Neutrophil (primary cell): Measurements from ENCODE around the gene PAK1IP1.

Experiments used
- H3K27ac ChIP-seq: fragments of 200-600 bp; sonication (generic); 2 replicates; pipeline ENCODE4 v1.5.1; 2016; ENCODE audit warnings: mild to moderate bottlenecking, moderate library complexity
- H3K27me3 ChIP-seq: fragments of 200-600 bp; sonication (generic); 2 replicates; pipeline ENCODE4 v1.6.0; 2016; ENCODE audit warnings: mild to moderate bottlenecking
- H3K36me3 ChIP-seq: fragments of 200-600 bp; sonication (generic); 2 replicates; pipeline ENCODE4 v1.5.1; 2017
- H3K4me1 ChIP-seq, 2 experiments: fragments of 200-600 bp in 1 of 2; sonication (generic) in 1 of 2; 1 replicate in 1 of 2; 2 replicates in 1 of 2; pipeline versions ENCODE4 v1.5.1 to v1.6.1; 2013 to 2016; ENCODE audit warnings: low read depth in 1 of 2, low read length in 1 of 2, mild to moderate bottlenecking in 1 of 2, moderate library complexity in 1 of 2; ENCODE audit not compliant: control insufficient read depth in 1 of 2, insufficient read depth in 1 of 2
- H3K4me3 ChIP-seq, 2 experiments: fragments of 200-600 bp in 1 of 2; sonication (generic) in 1 of 2; 1 replicate in 1 of 2; 2 replicates in 1 of 2; pipeline ENCODE4 v1.5.1; 2013 to 2016; ENCODE audit warnings: low read depth in 1 of 2, low read length in 1 of 2, mild to moderate bottlenecking in 1 of 2, moderate library complexity in 1 of 2
- H3K9me3 ChIP-seq: fragments of 200-600 bp; sonication (generic); 2 replicates; pipeline ENCODE4 v1.5.1; 2016
- CTCF ChIP-seq: fragments of 200-600 bp; sonication (generic); IDR thresholded peaks from 2 replicates; pipeline ENCODE4 v1.5.1; 2016; ENCODE audit warnings: antibody characterized with exemption

PAK1IP1 gene

GRCh38 chr6:10687582-10687981 lies 7.2 kb upstream of the PAK1IP1 start:
- Histone ChIP-seq H3K27me3 (no peaks in the 10 kb centered on the region), H3K36me3 (no peaks in the 10 kb centered on the region), H3K9me3 (no peaks in the 10 kb centered on the region), H3K27ac (no peak overlapping the region), H3K4me3 (no peak overlapping the region), H3K4me1 (peaks cover 14 to 15% of the 10 kb centered on the region in 2 experiments)
- TF ChIP-seq CTCF, result no peak

- no peaks in the 10 kb centered on the region for H3K9me3 ChIP-seq
- no peak for TF ChIP-seq CTCF
- H3K27me3 ChIP-seq, result no peaks in the 10 kb centered on the region
- peaks cover 31 to 33% of the 10 kb centered on the region in 2 experiments for H3K4me1 ChIP-seq
- H3K4me3 ChIP-seq, result no peak overlapping the region
- H3K27ac ChIP-seq, result no peak overlapping the region
- no peaks in the 10 kb centered on the region for H3K36me3 ChIP-seq
Observed at GRCh38 chr6:10690651-10691445, 3.9 kb upstream of the PAK1IP1 start.

- no peak for TF ChIP-seq CTCF
- Histone ChIP-seq H3K9me3 (no peaks in the 10 kb centered on the region), H3K27me3 (no peaks in the 10 kb centered on the region), H3K27ac (no peak overlapping the region), H3K4me1 (peaks cover 31 to 33% of the 10 kb centered on the region in 2 experiments), H3K4me3 (peak overlapping the region in 1 of 2 experiments; percentile 86), H3K36me3 (no peaks in the 10 kb centered on the region)
Observed at GRCh38 chr6:10692965-10693538, 1.7 kb upstream of the PAK1IP1 start.

- Histone ChIP-seq H3K27ac (peak overlapping the region; percentile 95), H3K9me3 (no peaks in the 10 kb centered on the region), H3K4me3 (peak overlapping the region; percentile 73 to 86), H3K4me1 (peaks cover 27 to 29% of the 10 kb centered on the region in 2 experiments), H3K27me3 (no peaks in the 10 kb centered on the region), H3K36me3 (peaks cover 7% of the 10 kb centered on the region)
- no peak for TF ChIP-seq CTCF
Observed at GRCh38 chr6:10695086-10695657, 400 bp downstream of the PAK1IP1 start.

GRCh38 chr6:10696655-10697054 lies 1.9 kb downstream of the PAK1IP1 start:
- peaks cover 17 to 19% of the 10 kb centered on the region in 2 experiments for H3K4me1 ChIP-seq
- no peaks in the 10 kb centered on the region for H3K27me3 ChIP-seq
- peaks cover 10% of the 10 kb centered on the region for H3K36me3 ChIP-seq
- H3K9me3 ChIP-seq, result no peaks in the 10 kb centered on the region
- no peak overlapping the region for H3K4me3 ChIP-seq
- H3K27ac ChIP-seq, result no peak overlapping the region
- no peak for TF ChIP-seq CTCF
